ENCODE results near the gene RBM17.
"Not testable (repeated sequence)": the region's sequence is repeated elsewhere in the genome, so short reads cannot be mapped to it uniquely, and the experiment has no call there.

Gene RBM17

GRCh38 chr10:6059506-6059905 is 29.3 kb upstream of the RBM17 start:
- H3K4me3 ChIP-seq (ENCODE audit: low read length) = no peak overlapping the region
- H3K36me3 ChIP-seq (ENCODE audit: control insufficient read depth, insufficient read depth, low read length) = no peaks in the 10 kb centered on the region
- no peak overlapping the region for H3K23ac ChIP-seq (ENCODE audit: low read length)
- no peak overlapping the region for H3K9ac ChIP-seq (ENCODE audit: low read length)
- H3K4ac ChIP-seq (ENCODE audit: low read depth, low read length) = no peak overlapping the region
- H3K4me2 ChIP-seq (ENCODE audit: low read length) = no peak overlapping the region
- no peak overlapping the region for H4K5ac ChIP-seq (ENCODE audit: low read length)
- H3K79me2 ChIP-seq (ENCODE audit: control insufficient read depth, insufficient read depth, low read length) = no peaks in the 10 kb centered on the region
- H2BK5ac ChIP-seq (ENCODE audit: low read length) = no peak overlapping the region
- DNase-seq = no peak
- H3K18ac ChIP-seq (ENCODE audit: low read length) = no peak overlapping the region
- H4K8ac ChIP-seq (ENCODE audit: low read depth, low read length) = no peak overlapping the region
- no peak overlapping the region for H2BK15ac ChIP-seq (replicated peaks; ENCODE audit: low read depth)
- WGBS (ENCODE audit: extremely low coverage, insufficient coverage, low lambda C conversion rate) = no CpG with 5 or more reads among the region's 2 CpGs
- no peaks in the 10 kb centered on the region for H3K27me3 ChIP-seq (ENCODE audit: insufficient read depth, low read length, poor library complexity)
- no peaks in the 10 kb centered on the region for H3K4me1 ChIP-seq (ENCODE audit: control insufficient read depth, low read depth, low read length)
- H3K79me1 ChIP-seq (ENCODE audit: low read length) = no peaks in the 10 kb centered on the region
- H2AK5ac ChIP-seq (ENCODE audit: low read length) = no peak overlapping the region
- H2BK120ac ChIP-seq (ENCODE audit: low read depth, low read length) = no peak overlapping the region
- H3K56ac ChIP-seq (ENCODE audit: low read length) = no peak overlapping the region
- no peak overlapping the region for H3K27ac ChIP-seq (ENCODE audit: low read depth, low read length)

- no peak overlapping the region for H2BK120ac ChIP-seq (ENCODE audit: low read depth, low read length)
- no peak overlapping the region for H3K27ac ChIP-seq (ENCODE audit: low read depth, low read length)
- no peak overlapping the region for H3K4me2 ChIP-seq (ENCODE audit: low read length)
- H3K79me1 ChIP-seq (ENCODE audit: low read length) = no peaks in the 10 kb centered on the region
- DNase-seq = no peak
- H2BK15ac ChIP-seq (replicated peaks; ENCODE audit: low read depth) = no peak overlapping the region
- H3K4me3 ChIP-seq (ENCODE audit: low read length) = no peak overlapping the region
- H4K8ac ChIP-seq (ENCODE audit: low read depth, low read length) = no peak overlapping the region
- no peaks in the 10 kb centered on the region for H3K36me3 ChIP-seq (ENCODE audit: control insufficient read depth, insufficient read depth, low read length)
- no peaks in the 10 kb centered on the region for H3K4me1 ChIP-seq (ENCODE audit: control insufficient read depth, low read depth, low read length)
- H3K23ac ChIP-seq (ENCODE audit: low read length) = no peak overlapping the region
- H3K9ac ChIP-seq (ENCODE audit: low read length) = no peak overlapping the region
- H2AK5ac ChIP-seq (ENCODE audit: low read length) = no peak overlapping the region
- H3K56ac ChIP-seq (ENCODE audit: low read length) = no peak overlapping the region
- H4K5ac ChIP-seq (ENCODE audit: low read length) = no peak overlapping the region
- WGBS (ENCODE audit: extremely low coverage, insufficient coverage, low lambda C conversion rate) = no CpG with 5 or more reads among the region's 8 CpGs
- no peak overlapping the region for H3K4ac ChIP-seq (ENCODE audit: low read depth, low read length)
- H3K27me3 ChIP-seq (ENCODE audit: insufficient read depth, low read length, poor library complexity) = no peaks in the 10 kb centered on the region
- H3K79me2 ChIP-seq (ENCODE audit: control insufficient read depth, insufficient read depth, low read length) = no peaks in the 10 kb centered on the region
- no peak overlapping the region for H2BK5ac ChIP-seq (ENCODE audit: low read length)
- no peak overlapping the region for H3K18ac ChIP-seq (ENCODE audit: low read length)
Observed at GRCh38 chr10:6061056-6061455, 27.8 kb upstream of the RBM17 start.

- no peak within 1 kb of the TSS for H3K56ac ChIP-seq (ENCODE audit: low read length)
- H3K23ac ChIP-seq (ENCODE audit: low read length) = no peak within 1 kb of the TSS
- H2BK5ac ChIP-seq (ENCODE audit: low read length) = no peak within 1 kb of the TSS
- no peak within 1 kb of the TSS for H3K27ac ChIP-seq (ENCODE audit: low read depth, low read length)
- no peak within 1 kb of the TSS for H3K18ac ChIP-seq (ENCODE audit: low read length)
- H3K4me1 ChIP-seq (ENCODE audit: control insufficient read depth, low read depth, low read length) = no peaks in the 10 kb centered on the region
- WGBS (ENCODE audit: extremely low coverage, insufficient coverage, low lambda C conversion rate) = no CpG with 5 or more reads among the region's 18 CpGs
- H3K4ac ChIP-seq (ENCODE audit: low read depth, low read length) = no peak within 1 kb of the TSS
- H2BK120ac ChIP-seq (ENCODE audit: low read depth, low read length) = no peak within 1 kb of the TSS
- DNase-seq = no peak
- no peak within 1 kb of the TSS for H3K4me3 ChIP-seq (ENCODE audit: low read length)
- no peak within 1 kb of the TSS for H2AK5ac ChIP-seq (ENCODE audit: low read length)
- H3K9ac ChIP-seq (ENCODE audit: low read length) = no peak within 1 kb of the TSS
- H3K79me2 ChIP-seq (ENCODE audit: control insufficient read depth, insufficient read depth, low read length) = no peaks in the 10 kb centered on the region
- no peak within 1 kb of the TSS for H3K4me2 ChIP-seq (ENCODE audit: low read length)
- H3K27me3 ChIP-seq (ENCODE audit: insufficient read depth, low read length, poor library complexity) = no peaks in the 10 kb centered on the region
- H4K5ac ChIP-seq (ENCODE audit: low read length) = no peak within 1 kb of the TSS
- no peaks in the 10 kb centered on the region for H3K36me3 ChIP-seq (ENCODE audit: control insufficient read depth, insufficient read depth, low read length)
- H4K8ac ChIP-seq (ENCODE audit: low read depth, low read length) = no peak within 1 kb of the TSS
- no peak within 1 kb of the TSS for H2BK15ac ChIP-seq (replicated peaks; ENCODE audit: low read depth)
- no peaks in the 10 kb centered on the region for H3K79me1 ChIP-seq (ENCODE audit: low read length)
Observed at GRCh38 chr10:6062101-6062771, 26.6 kb upstream of the RBM17 start, which contains the start of gene IL2RA. IL2RA (minus strand) TSS chr10:6062367; CDS start chr10:6062151, 216 bp downstream.

GRCh38 chr10:6064119-6064518 is 24.7 kb upstream of the RBM17 start:
- Histone ChIP-seq H2BK15ac (replicated peaks; ENCODE audit: low read depth) (no peak overlapping the region), H2BK5ac (ENCODE audit: low read length) (no peak overlapping the region), H3K18ac (ENCODE audit: low read length) (no peak overlapping the region), H3K4me1 (ENCODE audit: control insufficient read depth, low read depth, low read length) (no peaks in the 10 kb centered on the region), H3K9ac (ENCODE audit: low read length) (no peak overlapping the region), H2BK120ac (ENCODE audit: low read depth, low read length) (no peak overlapping the region), H3K27me3 (ENCODE audit: insufficient read depth, low read length, poor library complexity) (no peaks in the 10 kb centered on the region), H3K79me1 (ENCODE audit: low read length) (no peaks in the 10 kb centered on the region), H3K79me2 (ENCODE audit: control insufficient read depth, insufficient read depth, low read length) (no peaks in the 10 kb centered on the region), H4K8ac (ENCODE audit: low read depth, low read length) (no peak overlapping the region), H4K5ac (ENCODE audit: low read length) (no peak overlapping the region), H3K4me2 (ENCODE audit: low read length) (no peak overlapping the region), H3K36me3 (ENCODE audit: control insufficient read depth, insufficient read depth, low read length) (no peaks in the 10 kb centered on the region), H3K23ac (ENCODE audit: low read length) (no peak overlapping the region), H3K4me3 (ENCODE audit: low read length) (no peak overlapping the region), H3K4ac (ENCODE audit: low read depth, low read length) (no peak overlapping the region), H3K27ac (ENCODE audit: low read depth, low read length) (no peak overlapping the region), H2AK5ac (ENCODE audit: low read length) (no peak overlapping the region), H3K56ac (ENCODE audit: low read length) (no peak overlapping the region)
- DNase-seq = no peak
- no CpG with 5 or more reads among the region's 7 CpGs for WGBS (ENCODE audit: extremely low coverage, insufficient coverage, low lambda C conversion rate)

GRCh38 chr10:6064726-6065125 is 24.1 kb upstream of the RBM17 start:
- H4K8ac ChIP-seq (ENCODE audit: low read depth, low read length); H3K27me3 ChIP-seq (ENCODE audit: insufficient read depth, low read length, poor library complexity); H2BK15ac ChIP-seq (replicated peaks; ENCODE audit: low read depth); H3K79me1 ChIP-seq (ENCODE audit: low read length); DNase-seq; H2AK5ac ChIP-seq (ENCODE audit: low read length); H3K23ac ChIP-seq (ENCODE audit: low read length); H2BK120ac ChIP-seq (ENCODE audit: low read depth, low read length); H3K36me3 ChIP-seq (ENCODE audit: control insufficient read depth, insufficient read depth, low read length); H3K18ac ChIP-seq (ENCODE audit: low read length); H3K4ac ChIP-seq (ENCODE audit: low read depth, low read length); H3K9ac ChIP-seq (ENCODE audit: low read length); H2BK5ac ChIP-seq (ENCODE audit: low read length); H3K4me1 ChIP-seq (ENCODE audit: control insufficient read depth, low read depth, low read length); H3K4me3 ChIP-seq (ENCODE audit: low read length); H3K79me2 ChIP-seq (ENCODE audit: control insufficient read depth, insufficient read depth, low read length); H3K56ac ChIP-seq (ENCODE audit: low read length); H3K4me2 ChIP-seq (ENCODE audit: low read length); H3K27ac ChIP-seq (ENCODE audit: low read depth, low read length); H4K5ac ChIP-seq (ENCODE audit: low read length): not testable (repeated sequence)
- WGBS (ENCODE audit: extremely low coverage, insufficient coverage, low lambda C conversion rate) = no CpG with 5 or more reads among the region's 3 CpGs

GRCh38 chr10:6065406-6065805 is 23.4 kb upstream of the RBM17 start:
- Histone ChIP-seq H2BK120ac (ENCODE audit: low read depth, low read length) (no peak overlapping the region), H3K9ac (ENCODE audit: low read length) (no peak overlapping the region), H4K5ac (ENCODE audit: low read length) (no peak overlapping the region), H3K18ac (ENCODE audit: low read length) (no peak overlapping the region), H3K27ac (ENCODE audit: low read depth, low read length) (no peak overlapping the region), H2AK5ac (ENCODE audit: low read length) (no peak overlapping the region), H3K23ac (ENCODE audit: low read length) (no peak overlapping the region), H3K79me1 (ENCODE audit: low read length) (no peaks in the 10 kb centered on the region), H3K56ac (ENCODE audit: low read length) (no peak overlapping the region), H3K79me2 (ENCODE audit: control insufficient read depth, insufficient read depth, low read length) (no peaks in the 10 kb centered on the region), H3K4ac (ENCODE audit: low read depth, low read length) (no peak overlapping the region), H3K4me3 (ENCODE audit: low read length) (no peak overlapping the region), H3K36me3 (ENCODE audit: control insufficient read depth, insufficient read depth, low read length) (no peaks in the 10 kb centered on the region), H2BK5ac (ENCODE audit: low read length) (no peak overlapping the region), H3K4me2 (ENCODE audit: low read length) (no peak overlapping the region), H3K4me1 (ENCODE audit: control insufficient read depth, low read depth, low read length) (no peaks in the 10 kb centered on the region), H2BK15ac (replicated peaks; ENCODE audit: low read depth) (no peak overlapping the region), H3K27me3 (ENCODE audit: insufficient read depth, low read length, poor library complexity) (no peaks in the 10 kb centered on the region), H4K8ac (ENCODE audit: low read depth, low read length) (no peak overlapping the region)
- no CpG with 5 or more reads among the region's 3 CpGs for WGBS (ENCODE audit: extremely low coverage, insufficient coverage, low lambda C conversion rate)
- DNase-seq = no peak
